Keratinocyte (primary cell): ENCODE results near the gene SMARCA5. TPM values are rescaled to one million over a fixed set of nuclear protein-coding genes. Genes with fewer than 3 reads are reported as not detected.

ENCODE experiments used
- DNase-seq: peaks from one replicate; pipeline ENCODE4 v3.0.0-alpha.2; 2011; ENCODE audit warnings: low read depth, missing footprints, low spot score
- FAIRE-seq: peaks from 2 replicates; lab custom pipeline; 2011; peaks lifted over from hg19 to GRCh38; lab: Jason Lieb, UNC
- H2AFZ ChIP-seq: 2 replicates; pipeline ENCODE4 v1.6.0; 2012; ENCODE audit warnings: low read length, control low read depth, inconsistent platforms; ENCODE audit not compliant: control insufficient read depth
- H3K27ac ChIP-seq: 2 replicates; pipeline ENCODE4 v1.5.1; 2011; ENCODE audit warnings: low read length; ENCODE audit not compliant: control insufficient read depth, insufficient read depth
- H3K27me3 ChIP-seq: 3 replicates; pipeline ENCODE4 v1.6.0; 2011; ENCODE audit warnings: low read length; ENCODE audit not compliant: control insufficient read depth, insufficient read depth; ENCODE audit errors: extremely low read depth
- H3K36me3 ChIP-seq, 2 experiments: 2 replicates in 1 of 2; 3 replicates in 1 of 2; pipeline ENCODE4 v1.5.1; 2011; ENCODE audit warnings: low read length in 2 of 2, mild to moderate bottlenecking in 1 of 2; ENCODE audit not compliant: control insufficient read depth in 2 of 2, insufficient read depth in 2 of 2; ENCODE audit errors: extremely low read depth in 1 of 2
- H3K4me1 ChIP-seq: 3 replicates; pipeline ENCODE4 v1.5.1; 2011; ENCODE audit warnings: low read length; ENCODE audit not compliant: control insufficient read depth, insufficient read depth; ENCODE audit errors: extremely low read depth
- H3K4me2 ChIP-seq: 3 replicates; pipeline ENCODE4 v1.6.0; 2011; ENCODE audit warnings: low read depth, low read length; ENCODE audit not compliant: control insufficient read depth, insufficient read depth; ENCODE audit errors: extremely low read depth
- H3K4me3 ChIP-seq, 3 experiments: fragments of 200-600 bp in 1 of 3; sonication (generic) in 1 of 3; 2 replicates in 2 of 3; 3 replicates in 1 of 3; pipeline ENCODE4 v1.5.1; 2011 to 2016; ENCODE audit warnings: low read length in 3 of 3, mild to moderate bottlenecking in 3 of 3, control low read depth in 2 of 3, inconsistent platforms in 1 of 3, low read depth in 1 of 3, mixed read lengths in 1 of 3, mixed run types in 1 of 3, moderate library complexity in 1 of 3; ENCODE audit not compliant: control insufficient read depth in 2 of 3, insufficient read depth in 2 of 3; ENCODE audit errors: extremely low read depth in 1 of 3
- H3K79me2 ChIP-seq: 2 replicates; pipeline ENCODE4 v1.6.0; 2012; ENCODE audit warnings: low read length; ENCODE audit not compliant: control insufficient read depth, insufficient read depth
- H3K9ac ChIP-seq: 3 replicates; pipeline ENCODE4 v1.6.0; 2011; ENCODE audit warnings: low read length; ENCODE audit not compliant: control insufficient read depth, insufficient read depth; ENCODE audit errors: extremely low read depth
- H3K9me1 ChIP-seq: 3 replicates; pipeline ENCODE4 v1.6.0; 2011; ENCODE audit warnings: low read length; ENCODE audit not compliant: control insufficient read depth, insufficient read depth; ENCODE audit errors: extremely low read depth
- H3K9me3 ChIP-seq: 2 replicates; pipeline ENCODE4 v1.5.1; 2012; ENCODE audit warnings: low read depth, low read length; ENCODE audit not compliant: control insufficient read depth
- H4K20me1 ChIP-seq: 3 replicates; pipeline ENCODE4 v1.6.0; 2011; ENCODE audit warnings: low read length; ENCODE audit not compliant: control insufficient read depth, insufficient read depth; ENCODE audit errors: extremely low read depth
- EZH2 ChIP-seq: IDR thresholded peaks from one replicate; pipeline ENCODE4 v1.6.1; 2012; ENCODE audit warnings: inconsistent platforms, mild to moderate bottlenecking, low read length, moderate library complexity
- dilution Hi-C: fragments of 300-500 bp; cut with MboI; formaldehyde crosslinking; loops from one replicate; pipeline ENCODE4 v1.7.0; 2020; ENCODE audit warnings: low sequenced_read_pairs; ENCODE audit not compliant: extremely low pct_ligation_motif_present
- polyA minus RNA-seq, 3 experiments: library from RNA; depleted of rRNA, polyadenylated mRNA; stranded (reverse); fragments of >200 nt; gene quantifications; 1 replicate in 1 of 3; 2 replicates in 1 of 3; 3 replicates in 1 of 3; pipeline ENCODE4 v1.2.3, GENCODE V29; 2011
- polyA plus RNA-seq, 5 experiments: library from polyadenylated mRNA; depleted of rRNA in 3 of 5; stranded (reverse) in 3 of 5; stranded (forward) in 1 of 5; unstranded in 1 of 5; fragments of >200 nt; gene quantifications; 1 replicate in 1 of 5; 2 replicates in 3 of 5; 3 replicates in 1 of 5; pipeline versions ENCODE4 v1.2.1 to v1.2.3, GENCODE V29; 2011 to 2012; ENCODE audit warnings: missing spikeins in 2 of 5, low read depth in 1 of 5, low replicate concordance in 1 of 5
- TF ChIP-seq, protein P1 (sequence below), 3 experiments: IDR thresholded peaks in 1 of 3; conservative IDR thresholded peaks in 1 of 3; optimal IDR thresholded peaks in 1 of 3; 2 replicates in 2 of 3; 3 replicates in 1 of 3; pipeline versions ENCODE3 to v1.5.1; 2011; ENCODE audit warnings: low read length in 3 of 3, mild to moderate bottlenecking in 3 of 3, moderate library complexity in 2 of 3, control low read depth in 1 of 3, inconsistent platforms in 1 of 3; ENCODE audit not compliant: insufficient read depth in 2 of 3; ENCODE audit errors: extremely low read depth in 1 of 3

The SMARCA5 gene, protein sequence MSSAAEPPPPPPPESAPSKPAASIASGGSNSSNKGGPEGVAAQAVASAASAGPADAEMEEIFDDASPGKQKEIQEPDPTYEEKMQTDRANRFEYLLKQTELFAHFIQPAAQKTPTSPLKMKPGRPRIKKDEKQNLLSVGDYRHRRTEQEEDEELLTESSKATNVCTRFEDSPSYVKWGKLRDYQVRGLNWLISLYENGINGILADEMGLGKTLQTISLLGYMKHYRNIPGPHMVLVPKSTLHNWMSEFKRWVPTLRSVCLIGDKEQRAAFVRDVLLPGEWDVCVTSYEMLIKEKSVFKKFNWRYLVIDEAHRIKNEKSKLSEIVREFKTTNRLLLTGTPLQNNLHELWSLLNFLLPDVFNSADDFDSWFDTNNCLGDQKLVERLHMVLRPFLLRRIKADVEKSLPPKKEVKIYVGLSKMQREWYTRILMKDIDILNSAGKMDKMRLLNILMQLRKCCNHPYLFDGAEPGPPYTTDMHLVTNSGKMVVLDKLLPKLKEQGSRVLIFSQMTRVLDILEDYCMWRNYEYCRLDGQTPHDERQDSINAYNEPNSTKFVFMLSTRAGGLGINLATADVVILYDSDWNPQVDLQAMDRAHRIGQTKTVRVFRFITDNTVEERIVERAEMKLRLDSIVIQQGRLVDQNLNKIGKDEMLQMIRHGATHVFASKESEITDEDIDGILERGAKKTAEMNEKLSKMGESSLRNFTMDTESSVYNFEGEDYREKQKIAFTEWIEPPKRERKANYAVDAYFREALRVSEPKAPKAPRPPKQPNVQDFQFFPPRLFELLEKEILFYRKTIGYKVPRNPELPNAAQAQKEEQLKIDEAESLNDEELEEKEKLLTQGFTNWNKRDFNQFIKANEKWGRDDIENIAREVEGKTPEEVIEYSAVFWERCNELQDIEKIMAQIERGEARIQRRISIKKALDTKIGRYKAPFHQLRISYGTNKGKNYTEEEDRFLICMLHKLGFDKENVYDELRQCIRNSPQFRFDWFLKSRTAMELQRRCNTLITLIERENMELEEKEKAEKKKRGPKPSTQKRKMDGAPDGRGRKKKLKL
- polyA plus RNA-seq (12.6 to 24.7 TPM (median 15.2 TPM) in 3 replicates), polyA minus RNA-seq (8.1 to 30.0 TPM (median 12.8 TPM) in 3 replicates)
- 154 TPM for polyA plus RNA-seq (2011; ENCODE audit: low read depth)
- polyA plus RNA-seq (2011; cell fraction: cytosol; rRNA removed) = 12.1 and 19.2 TPM in 2 replicates
- polyA plus RNA-seq (2011; cell fraction: nucleus; rRNA removed) = 13.8 and 20.2 TPM in 2 replicates
- polyA plus RNA-seq (2012; ENCODE audit: low replicate concordance) = 28.6 and 29.9 TPM in 2 replicates
- polyA minus RNA-seq (2011; cell fraction: cytosol; rRNA and poly(A)+ RNA removed) = 21.5 TPM
- 13.0 and 29.6 TPM in 2 replicates for polyA minus RNA-seq (2011; cell fraction: nucleus; rRNA and poly(A)+ RNA removed)

DNA sequence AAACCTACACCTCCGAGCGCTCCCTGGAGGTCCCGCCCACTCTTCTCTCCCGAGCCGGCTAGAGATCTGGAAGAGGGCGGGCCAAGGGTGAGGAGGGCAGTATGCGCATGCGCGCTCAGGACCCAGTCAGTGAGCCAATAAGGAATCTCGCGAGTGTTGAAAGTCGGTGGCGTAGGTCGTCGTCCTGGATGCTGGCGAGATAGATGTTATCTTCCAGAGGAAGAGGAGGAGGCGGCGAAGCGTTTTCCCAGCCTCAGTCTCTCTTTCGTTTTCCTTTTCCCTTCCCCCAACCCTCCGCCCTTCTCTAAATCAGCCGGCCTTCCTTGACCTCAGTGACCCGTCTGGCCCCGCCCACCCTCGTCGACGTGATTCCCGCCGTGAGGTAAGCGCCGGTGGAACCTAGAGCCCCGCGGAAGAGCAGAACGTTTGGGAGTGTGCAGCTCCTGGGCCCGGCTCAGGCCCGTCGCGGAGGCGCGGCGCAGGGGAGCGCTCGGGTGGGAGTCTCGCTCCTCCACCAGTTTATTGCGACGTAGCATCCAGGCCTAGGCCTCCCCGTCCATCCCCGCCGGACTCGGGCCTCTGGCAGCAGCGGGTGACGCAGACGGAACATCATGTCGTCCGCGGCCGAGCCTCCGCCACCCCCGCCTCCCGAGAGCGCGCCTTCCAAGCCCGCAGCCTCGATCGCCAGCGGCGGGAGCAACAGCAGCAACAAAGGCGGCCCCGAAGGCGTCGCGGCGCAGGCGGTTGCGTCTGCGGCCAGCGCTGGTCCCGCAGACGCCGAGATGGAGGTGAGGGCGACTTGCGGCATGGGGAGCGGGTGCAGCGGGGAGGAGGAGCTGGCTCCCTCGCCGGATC lies at the start of gene SMARCA5:
TSS of gene SMARCA5 (plus strand) at position 389 of the 855 bp plus-strand sequence. CDS start at position 612, 223 bp downstream.
- Histone ChIP-seq H3K4me3 (peak within 1 kb of the TSS; percentile 89 to 95 (median 94)), H4K20me1 (no peaks in the 10 kb centered on the region), H3K27ac (peak within 1 kb of the TSS; percentile 84), H3K9me3 (no peaks in the 10 kb centered on the region), H2AFZ (peak within 1 kb of the TSS; percentile 98), H3K36me3 (peaks cover 2 to 7% of the 10 kb centered on the region in 2 experiments), H3K9me1 (no peaks in the 10 kb centered on the region), H3K4me1 (peaks cover 14% of the 10 kb centered on the region), H3K9ac (peak within 1 kb of the TSS; percentile 84), H3K4me2 (peak within 1 kb of the TSS; percentile 91), H3K27me3 (no peaks in the 10 kb centered on the region), H3K79me2 (peaks cover 48% of the 10 kb centered on the region)
- TF ChIP-seq EZH2 = no peak
- TF ChIP-seq, protein P1, sequence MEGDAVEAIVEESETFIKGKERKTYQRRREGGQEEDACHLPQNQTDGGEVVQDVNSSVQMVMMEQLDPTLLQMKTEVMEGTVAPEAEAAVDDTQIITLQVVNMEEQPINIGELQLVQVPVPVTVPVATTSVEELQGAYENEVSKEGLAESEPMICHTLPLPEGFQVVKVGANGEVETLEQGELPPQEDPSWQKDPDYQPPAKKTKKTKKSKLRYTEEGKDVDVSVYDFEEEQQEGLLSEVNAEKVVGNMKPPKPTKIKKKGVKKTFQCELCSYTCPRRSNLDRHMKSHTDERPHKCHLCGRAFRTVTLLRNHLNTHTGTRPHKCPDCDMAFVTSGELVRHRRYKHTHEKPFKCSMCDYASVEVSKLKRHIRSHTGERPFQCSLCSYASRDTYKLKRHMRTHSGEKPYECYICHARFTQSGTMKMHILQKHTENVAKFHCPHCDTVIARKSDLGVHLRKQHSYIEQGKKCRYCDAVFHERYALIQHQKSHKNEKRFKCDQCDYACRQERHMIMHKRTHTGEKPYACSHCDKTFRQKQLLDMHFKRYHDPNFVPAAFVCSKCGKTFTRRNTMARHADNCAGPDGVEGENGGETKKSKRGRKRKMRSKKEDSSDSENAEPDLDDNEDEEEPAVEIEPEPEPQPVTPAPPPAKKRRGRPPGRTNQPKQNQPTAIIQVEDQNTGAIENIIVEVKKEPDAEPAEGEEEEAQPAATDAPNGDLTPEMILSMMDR (optimal IDR thresholded peaks at IDR 0.05 in 1 of 3, IDR thresholded peaks at IDR 0.05 in 1 of 3, conservative IDR thresholded peaks at IDR 0.05 in 1 of 3; ENCODE audit: extremely low read depth in 1 of 3, insufficient read depth in 2 of 3, low read length in 3 of 3) = no peak
- FAIRE-seq = peak; percentile 91
- dilution Hi-C loops = no loop called here
- peak; percentile 84 for DNase-seq
